ENCODE results near the gene CAPZB.
A peak's percentile ranks its signal among the peaks of the same experiment; 100 is the strongest.

The CAPZB gene

GRCh38 chr1:19323987-19324664, 161.2 kb downstream of the CAPZB start:
- no peak overlapping the region for H3K4me3 ChIP-seq (ENCODE audit: low read depth, low read length)
- no peak for TF ChIP-seq CTCF (IDR thresholded peaks at IDR 0.05; ENCODE audit: low read depth, low read length, missing control alignments)
- DNase-seq (ENCODE audit: low read depth) = no peak

GRCh38 chr1:19322481-19322880, 162.9 kb downstream of the CAPZB start:
- H3K4me3 ChIP-seq (ENCODE audit: low read depth, low read length) = no peak overlapping the region
- DNase-seq (ENCODE audit: low read depth) = no peak
- TF ChIP-seq CTCF (IDR thresholded peaks at IDR 0.05; ENCODE audit: low read depth, low read length, missing control alignments) = no peak

GRCh38 chr1:19321071-19321470, 164.3 kb downstream of the CAPZB start:
- TF ChIP-seq CTCF (IDR thresholded peaks at IDR 0.05; ENCODE audit: low read depth, low read length, missing control alignments) = no peak
- DNase-seq (ENCODE audit: low read depth) = no peak

GRCh38 chr1:19319196-19319595, 166.1 kb downstream of the CAPZB start:
- no peak for TF ChIP-seq CTCF (IDR thresholded peaks at IDR 0.05; ENCODE audit: low read depth, low read length, missing control alignments)
- no peak for DNase-seq (ENCODE audit: low read depth)

More at GRCh38 chr1:19321071-19321470, 164.3 kb downstream of the CAPZB start:
- no peak overlapping the region for H3K4me3 ChIP-seq (ENCODE audit: low read depth, low read length)

GRCh38 chr1:19317126-19317910, 168.0 kb downstream of the CAPZB start:
- H3K4me3 ChIP-seq (ENCODE audit: low read depth, low read length) = no peak overlapping the region
- TF ChIP-seq CTCF (IDR thresholded peaks at IDR 0.05; ENCODE audit: low read depth, low read length, missing control alignments) = no peak
- DNase-seq (ENCODE audit: low read depth) = no peak

More at GRCh38 chr1:19319196-19319595, 166.1 kb downstream of the CAPZB start:
- no peak overlapping the region for H3K4me3 ChIP-seq (ENCODE audit: low read depth, low read length)

GRCh38 chr1:19315378-19316198, 169.8 kb downstream of the CAPZB start:
- no peak for TF ChIP-seq CTCF (IDR thresholded peaks at IDR 0.05; ENCODE audit: low read depth, low read length, missing control alignments)
- H3K4me3 ChIP-seq (ENCODE audit: low read depth, low read length) = no peak overlapping the region; the same call in none of the 2 replicates
- DNase-seq (ENCODE audit: low read depth) = peak; percentile 39
